ENCODE results near the gene RFT1. TPM values are rescaled to one million over a fixed set of nuclear protein-coding genes. Genes with fewer than 3 reads are reported as not detected.
"Not testable (repeated sequence)": the region's sequence is repeated elsewhere in the genome, so short reads cannot be mapped to it uniquely, and the experiment has no call there.

The RFT1 gene
- polyA plus RNA-seq, 1 donor: 10.7 TPM

GRCh38 chr3:53163444-53164387, 33.5 kb upstream of the RFT1 start:
- DNase-seq: no peak

- no peak for DNase-seq
Measured at GRCh38 chr3:53162672-53163443, 32.6 kb upstream of the RFT1 start.

GRCh38 chr3:53161820-53162671, 31.8 kb upstream of the RFT1 start:
- DNase-seq: peak; percentile 34

GRCh38 chr3:53161450-53161819, 31.2 kb upstream of the RFT1 start:
- DNase-seq: no peak

GRCh38 chr3:53160660-53161449, 30.6 kb upstream of the RFT1 start, which contains the start of gene PRKCD:
TSS of gene PRKCD (plus strand) at chr3:53161209. CDS start at chr3:53178423, 17,214 bp downstream.
- DNase-seq: peak; percentile 70

- no peak for DNase-seq
Measured at GRCh38 chr3:53160061-53160659, 29.9 kb upstream of the RFT1 start.

- DNase-seq: no peak
Measured at GRCh38 chr3:53159156-53160060, 29.2 kb upstream of the RFT1 start.

GRCh38 chr3:53158765-53159155, 28.5 kb upstream of the RFT1 start:
- no peak for DNase-seq

GRCh38 chr3:53157974-53158580, 27.8 kb upstream of the RFT1 start:
- DNase-seq: no peak

- DNase-seq: no peak
Measured at GRCh38 chr3:53156368-53156834, 26.2 kb upstream of the RFT1 start.

GRCh38 chr3:53155760-53156159, 25.5 kb upstream of the RFT1 start:
- DNase-seq: no peak

- DNase-seq: no peak
Measured at GRCh38 chr3:53154881-53155285, 24.6 kb upstream of the RFT1 start.

GRCh38 chr3:53153980-53154379, 23.7 kb upstream of the RFT1 start:
- DNase-seq: no peak

- DNase-seq: no peak
Measured at GRCh38 chr3:53153264-53153823, 23.1 kb upstream of the RFT1 start.

GRCh38 chr3:53151870-53152660, 21.8 kb upstream of the RFT1 start:
- DNase-seq: no peak

- no peak for DNase-seq
Measured at GRCh38 chr3:53151465-53151864, 21.2 kb upstream of the RFT1 start.

- not testable (repeated sequence) for DNase-seq
Measured at GRCh38 chr3:53151086-53151438, 20.8 kb upstream of the RFT1 start.

All from hindlimb muscle (tissue), 1 donor.